Measurements from ENCODE around the gene ZNF106.

The ZNF106 gene

DNA sequence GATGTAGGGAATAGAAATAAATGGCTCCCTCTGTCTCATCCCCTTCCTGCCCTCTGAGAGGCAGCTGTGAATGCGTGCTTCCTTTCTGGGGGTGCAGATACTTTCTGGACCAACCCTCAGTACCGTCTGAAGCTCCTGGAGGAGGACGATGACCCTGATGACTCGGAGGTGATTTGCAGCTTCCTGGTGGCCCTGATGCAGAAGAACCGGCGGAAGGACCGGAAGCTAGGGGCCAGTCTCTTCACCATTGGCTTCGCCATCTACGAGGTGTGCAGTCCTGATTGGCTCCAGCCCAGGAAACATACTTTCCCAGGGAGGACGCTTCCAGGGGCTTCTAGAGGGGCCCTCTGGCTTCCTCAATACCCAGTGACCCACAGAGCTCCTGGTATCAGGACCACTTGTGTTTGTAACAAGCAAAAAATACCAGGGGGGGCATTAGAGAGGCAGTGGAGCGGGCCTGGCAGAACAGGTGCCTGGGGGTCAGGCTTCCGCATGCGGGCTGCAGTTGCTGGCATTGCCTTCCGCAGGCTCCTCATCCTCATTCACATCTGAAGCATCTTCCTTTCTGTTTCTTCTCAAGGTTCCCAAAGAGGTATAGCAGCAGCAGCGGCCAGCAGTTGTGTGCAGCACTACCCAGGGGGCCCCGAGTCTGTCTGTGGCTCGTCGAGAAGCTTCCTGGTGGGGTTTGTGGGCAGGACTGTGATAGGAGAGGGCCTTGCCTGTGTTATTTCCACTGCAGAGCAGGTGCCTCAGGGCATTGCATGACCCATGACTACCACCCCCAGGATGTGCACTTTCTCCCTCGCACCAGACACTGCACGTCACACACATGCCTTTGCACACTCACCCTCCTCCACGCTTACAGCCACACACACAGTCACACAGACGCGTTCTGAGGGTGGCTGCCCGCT is 89.1 kb downstream of the ZNF106 start:
- H3F3A ChIP-seq (ENCODE audit: low read depth) = no peaks in the 10 kb centered on the region
- peak overlapping the region; percentile 42 for H3K4me3 ChIP-seq (ENCODE audit: low read length, poor library complexity, severe bottlenecking)
- no peaks in the 10 kb centered on the region for H3K36me3 ChIP-seq (ENCODE audit: insufficient read depth, low read length)
- H3K4me2 ChIP-seq (ENCODE audit: low read depth, low read length, poor library complexity, severe bottlenecking) = peak overlapping the region; percentile 60
- no peaks in the 10 kb centered on the region for H3K27me3 ChIP-seq (ENCODE audit: insufficient read depth, low read length, poor library complexity, severe bottlenecking)
- peak overlapping the region; percentile 47 for H3K9ac ChIP-seq (ENCODE audit: low read depth, low read length, poor library complexity, severe bottlenecking)
- H3K9me3 ChIP-seq (ENCODE audit: insufficient read depth, low read depth, low read length) = no peaks in the 10 kb centered on the region
- no peaks in the 10 kb centered on the region for H3K79me2 ChIP-seq (ENCODE audit: insufficient read depth, low read length)
- H2AFZ ChIP-seq (ENCODE audit: low read length) = peak overlapping the region; percentile 76
- H4K20me1 ChIP-seq (ENCODE audit: insufficient read depth, low read length, poor library complexity, severe bottlenecking) = no peaks in the 10 kb centered on the region
- peaks cover 24% of the 10 kb centered on the region for H3K4me1 ChIP-seq (ENCODE audit: insufficient read depth, low read length, poor library complexity, severe bottlenecking)
- TF ChIP-seq, protein P1, sequence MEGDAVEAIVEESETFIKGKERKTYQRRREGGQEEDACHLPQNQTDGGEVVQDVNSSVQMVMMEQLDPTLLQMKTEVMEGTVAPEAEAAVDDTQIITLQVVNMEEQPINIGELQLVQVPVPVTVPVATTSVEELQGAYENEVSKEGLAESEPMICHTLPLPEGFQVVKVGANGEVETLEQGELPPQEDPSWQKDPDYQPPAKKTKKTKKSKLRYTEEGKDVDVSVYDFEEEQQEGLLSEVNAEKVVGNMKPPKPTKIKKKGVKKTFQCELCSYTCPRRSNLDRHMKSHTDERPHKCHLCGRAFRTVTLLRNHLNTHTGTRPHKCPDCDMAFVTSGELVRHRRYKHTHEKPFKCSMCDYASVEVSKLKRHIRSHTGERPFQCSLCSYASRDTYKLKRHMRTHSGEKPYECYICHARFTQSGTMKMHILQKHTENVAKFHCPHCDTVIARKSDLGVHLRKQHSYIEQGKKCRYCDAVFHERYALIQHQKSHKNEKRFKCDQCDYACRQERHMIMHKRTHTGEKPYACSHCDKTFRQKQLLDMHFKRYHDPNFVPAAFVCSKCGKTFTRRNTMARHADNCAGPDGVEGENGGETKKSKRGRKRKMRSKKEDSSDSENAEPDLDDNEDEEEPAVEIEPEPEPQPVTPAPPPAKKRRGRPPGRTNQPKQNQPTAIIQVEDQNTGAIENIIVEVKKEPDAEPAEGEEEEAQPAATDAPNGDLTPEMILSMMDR (conservative IDR thresholded peaks at IDR 0.05; ENCODE audit: low read length) = no peak; the same call in 1 of the 2 replicates
- TF ChIP-seq EZH2phosphoT487 (IDR thresholded peaks at IDR 0.05; ENCODE audit: borderline replicate concordance) = no peak
- no peaks in the 10 kb centered on the region for H3K9me2 ChIP-seq (replicated peaks; ENCODE audit: low read depth, low read length)

DNA sequence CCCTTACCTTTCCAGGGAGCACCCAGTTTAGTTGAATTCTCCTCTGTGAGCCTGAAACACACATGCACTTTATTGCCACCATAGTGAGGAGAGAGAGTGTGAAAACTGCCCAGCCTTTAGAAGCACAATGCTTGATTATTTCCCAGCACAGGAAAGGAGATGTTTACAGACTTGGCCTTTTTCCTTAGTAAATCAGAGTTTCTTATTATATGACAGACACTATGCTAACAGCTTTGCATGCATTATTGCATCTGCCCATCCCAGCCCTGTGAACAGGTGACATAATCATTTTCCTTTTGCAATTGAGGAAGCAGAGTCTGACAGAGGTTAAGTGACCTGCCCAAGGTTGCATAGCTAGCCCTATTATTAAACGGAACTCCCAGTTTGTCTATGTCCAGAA is 95.1 kb downstream of the ZNF106 start:
- H3F3A ChIP-seq (ENCODE audit: low read depth) = no peaks in the 10 kb centered on the region
- TF ChIP-seq, protein P1 (conservative IDR thresholded peaks at IDR 0.05; ENCODE audit: low read length) = no peak
- no peak for TF ChIP-seq EZH2phosphoT487 (IDR thresholded peaks at IDR 0.05; ENCODE audit: borderline replicate concordance)
- H2AFZ ChIP-seq (ENCODE audit: low read length) = no peak overlapping the region
- H3K79me2 ChIP-seq (ENCODE audit: insufficient read depth, low read length) = no peaks in the 10 kb centered on the region
- no peaks in the 10 kb centered on the region for H3K36me3 ChIP-seq (ENCODE audit: insufficient read depth, low read length)
- H3K9me3 ChIP-seq (ENCODE audit: insufficient read depth, low read depth, low read length) = no peaks in the 10 kb centered on the region
- no peaks in the 10 kb centered on the region for H4K20me1 ChIP-seq (ENCODE audit: insufficient read depth, low read length, poor library complexity, severe bottlenecking)
- H3K9ac ChIP-seq (ENCODE audit: low read depth, low read length, poor library complexity, severe bottlenecking) = no peak overlapping the region
- no peaks in the 10 kb centered on the region for H3K9me2 ChIP-seq (replicated peaks; ENCODE audit: low read depth, low read length)
- H3K4me2 ChIP-seq (ENCODE audit: low read depth, low read length, poor library complexity, severe bottlenecking) = no peak overlapping the region
- no peak overlapping the region for H3K4me3 ChIP-seq (ENCODE audit: low read length, poor library complexity, severe bottlenecking)
- H3K4me1 ChIP-seq (ENCODE audit: insufficient read depth, low read length, poor library complexity, severe bottlenecking) = no peaks in the 10 kb centered on the region
- no peaks in the 10 kb centered on the region for H3K27me3 ChIP-seq (ENCODE audit: insufficient read depth, low read length, poor library complexity, severe bottlenecking)

DNA sequence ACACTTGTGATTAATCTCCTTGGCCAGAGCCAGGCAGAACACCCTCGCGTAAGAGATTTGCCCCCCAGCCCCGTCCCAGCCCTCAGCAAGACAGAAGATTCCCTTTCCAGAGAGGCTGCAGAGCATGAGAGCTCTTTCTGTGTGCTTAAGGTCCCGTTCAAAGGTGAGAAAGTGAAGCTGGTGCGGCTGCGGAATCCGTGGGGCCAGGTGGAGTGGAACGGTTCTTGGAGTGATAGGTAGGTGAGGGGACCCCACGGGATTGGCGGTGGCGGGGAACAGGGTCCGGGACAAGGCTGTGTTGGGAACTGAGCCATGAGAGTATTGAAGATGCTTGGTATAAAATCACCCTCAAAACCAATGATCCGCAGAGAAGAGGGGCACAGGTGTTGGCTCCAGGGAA is 96.8 kb downstream of the ZNF106 start:
- Histone ChIP-seq H3K4me1 (ENCODE audit: insufficient read depth, low read length, poor library complexity, severe bottlenecking) (no peaks in the 10 kb centered on the region), H3K27me3 (ENCODE audit: insufficient read depth, low read length, poor library complexity, severe bottlenecking) (no peaks in the 10 kb centered on the region), H2AFZ (ENCODE audit: low read length) (no peak overlapping the region), H3K4me2 (ENCODE audit: low read depth, low read length, poor library complexity, severe bottlenecking) (no peak overlapping the region), H3K9me3 (ENCODE audit: insufficient read depth, low read depth, low read length) (no peaks in the 10 kb centered on the region), H3K4me3 (ENCODE audit: low read length, poor library complexity, severe bottlenecking) (no peak overlapping the region), H3K79me2 (ENCODE audit: insufficient read depth, low read length) (no peaks in the 10 kb centered on the region), H3K9ac (ENCODE audit: low read depth, low read length, poor library complexity, severe bottlenecking) (no peak overlapping the region), H3K36me3 (ENCODE audit: insufficient read depth, low read length) (no peaks in the 10 kb centered on the region), H3F3A (ENCODE audit: low read depth) (no peaks in the 10 kb centered on the region), H4K20me1 (ENCODE audit: insufficient read depth, low read length, poor library complexity, severe bottlenecking) (no peaks in the 10 kb centered on the region), H3K9me2 (replicated peaks; ENCODE audit: low read depth, low read length) (no peaks in the 10 kb centered on the region)
- TF ChIP-seq, protein P1 (conservative IDR thresholded peaks at IDR 0.05; ENCODE audit: low read length) = no peak
- no peak for TF ChIP-seq EZH2phosphoT487 (IDR thresholded peaks at IDR 0.05; ENCODE audit: borderline replicate concordance)
